GM12878 (cell line): Measurements from ENCODE around the gene ANKRD44.

Experiments
- ESRRA ChIP-seq: IDR thresholded peaks from 2 replicates; pipeline ENCODE4 v1.6.1; 2012; ENCODE audit warnings: mild to moderate bottlenecking, low read length, improper control_type of control experiment
- HDAC6 ChIP-seq: fragments of 200-600 bp; sonication (generic); IDR thresholded peaks from one replicate; pipeline ENCODE4 v1.8.0; 2017; ENCODE audit warnings: antibody characterized with exemption; ENCODE audit not compliant: unreplicated experiment
- POU2F2 ChIP-seq: IDR thresholded peaks from 3 replicates; pipeline ENCODE4 v1.6.1; 2011; ENCODE audit warnings: low read depth, mild to moderate bottlenecking, low read length, borderline replicate concordance
- ZBED1 ChIP-seq: IDR thresholded peaks from 2 replicates; pipeline ENCODE4 v1.6.1; 2016; ENCODE audit warnings: borderline replicate concordance

GRCh38 chr2:197315371-197315770, 4.8 kb upstream of the ANKRD44 start:
- TF ChIP-seq ZBED1 (no peak), HDAC6 (no peak), POU2F2 (no peak), ESRRA (no peak)
